HPDE6-E6E7 (cell line): Measurements from ENCODE around the gene SEH1L.
"Not testable (repeated sequence)": the region's sequence is repeated elsewhere in the genome, so short reads cannot be mapped to it uniquely, and the experiment has no call there.

Experiments
- DNase-seq: peaks from one replicate; pipeline ENCODE4 v3.0.0; 2011; ENCODE audit warnings: missing footprints; ENCODE audit errors: extremely low spot score

SEH1L gene

DNA sequence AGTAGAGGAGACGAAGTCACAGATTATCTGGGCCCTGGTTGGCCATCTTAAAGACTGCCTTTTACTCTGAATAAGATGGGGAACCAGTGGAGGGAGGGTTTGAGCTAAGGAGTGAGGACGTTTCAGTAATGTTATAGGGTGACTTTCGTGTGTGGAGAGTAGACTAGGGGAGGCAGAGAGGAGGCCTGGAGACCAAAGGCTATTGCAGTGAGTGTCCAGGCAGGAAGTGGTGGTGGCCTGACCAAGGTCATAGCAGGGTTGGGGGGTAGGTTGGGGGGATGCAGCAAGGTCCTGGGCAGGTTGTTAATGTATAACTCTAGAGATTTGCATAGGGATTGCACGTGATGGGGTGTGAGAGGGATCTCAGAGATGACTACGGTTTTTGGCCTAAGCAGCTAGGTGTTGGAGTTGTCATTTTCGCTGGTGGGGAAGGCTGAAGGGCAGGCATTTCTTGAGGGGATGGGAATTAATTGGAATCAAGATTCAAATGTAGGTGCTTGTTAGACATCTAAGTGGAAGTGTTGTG is 48.2 kb downstream of the SEH1L start:
- no peak for DNase-seq

DNA sequence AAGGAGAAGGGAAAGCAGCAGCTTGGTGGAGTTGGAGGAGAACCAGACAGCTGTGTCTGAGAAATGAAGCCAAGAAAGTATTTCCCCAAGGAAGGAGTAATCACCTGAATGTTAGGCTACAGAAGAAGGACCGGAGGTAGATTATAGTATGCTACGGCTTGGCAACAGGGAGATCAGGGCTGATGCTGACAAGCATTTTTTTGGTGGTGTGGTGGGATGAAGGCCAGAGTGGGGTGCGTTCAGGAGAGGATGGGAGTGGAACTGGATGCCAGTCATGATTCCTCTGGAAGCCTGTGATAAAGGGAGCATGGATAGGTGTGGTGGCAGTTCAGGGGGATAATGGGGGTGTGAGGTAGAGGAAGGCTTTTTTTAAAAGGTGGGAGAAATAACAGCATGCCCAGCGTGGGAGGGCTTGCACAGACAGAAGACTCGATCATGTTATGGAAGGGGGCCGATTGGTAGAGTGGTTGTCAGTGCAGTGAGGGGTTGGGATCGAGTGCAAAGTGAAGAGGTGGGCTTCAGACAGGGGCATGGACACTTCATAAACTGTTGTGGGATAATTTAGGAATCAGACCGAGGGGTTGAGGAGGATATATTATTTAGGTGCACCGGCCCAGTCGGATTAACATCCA is 49.0 kb downstream of the SEH1L start:
- DNase-seq, result no peak

DNA sequence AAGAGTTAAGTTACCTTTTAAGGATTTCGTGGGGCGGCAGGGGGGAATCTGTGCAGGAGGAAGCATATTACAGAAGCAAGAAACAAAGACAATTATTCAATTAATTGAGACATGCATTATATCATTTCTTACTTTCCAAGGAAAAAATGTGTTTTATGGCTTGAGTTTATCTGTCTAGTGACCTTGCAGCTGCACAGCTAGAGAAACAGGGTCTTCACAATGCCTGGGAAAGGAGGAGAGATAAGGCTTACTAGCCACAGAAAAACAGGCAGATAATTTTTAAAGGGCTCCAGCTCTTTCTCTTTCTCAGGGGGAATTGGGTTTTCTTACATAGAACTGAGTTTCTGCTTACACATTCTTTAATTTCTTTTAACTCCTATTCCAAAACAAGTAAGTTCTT is 49.5 kb downstream of the SEH1L start:
- DNase-seq, result not testable (repeated sequence)

DNA sequence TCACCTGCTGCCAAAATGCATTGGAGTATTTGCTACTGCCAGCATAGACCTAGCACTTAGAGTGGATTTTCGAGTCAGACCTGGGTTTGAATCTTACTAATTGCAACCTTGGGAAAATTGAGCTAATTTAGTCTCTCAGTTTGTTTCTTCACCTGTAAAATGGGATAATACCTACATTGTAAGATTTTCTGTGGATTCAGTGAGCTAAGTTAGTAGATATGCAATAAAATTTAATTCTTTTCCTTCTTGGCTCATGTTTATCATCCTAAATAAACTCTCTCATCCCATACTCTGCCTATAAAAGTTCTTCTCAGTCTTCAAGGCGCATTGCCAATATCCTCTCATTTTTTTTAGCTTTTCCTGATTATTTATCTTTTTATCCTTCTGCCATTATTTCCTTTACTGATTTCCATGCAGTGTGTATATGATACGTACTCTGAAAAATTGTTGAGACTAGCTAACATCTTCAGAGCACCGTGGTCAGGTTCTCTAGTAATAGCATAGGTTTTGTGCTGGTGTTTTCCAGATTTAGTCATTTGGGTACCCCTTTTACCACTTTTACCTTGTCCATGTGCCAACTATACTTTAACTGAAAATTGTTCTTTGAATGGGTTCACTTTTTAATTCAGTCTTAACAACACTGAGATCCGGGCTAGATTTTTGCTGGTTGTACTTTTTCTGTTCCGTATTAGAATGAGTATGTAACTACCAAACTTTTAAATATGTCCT is 50.7 kb downstream of the SEH1L start:
- no peak for DNase-seq

DNA sequence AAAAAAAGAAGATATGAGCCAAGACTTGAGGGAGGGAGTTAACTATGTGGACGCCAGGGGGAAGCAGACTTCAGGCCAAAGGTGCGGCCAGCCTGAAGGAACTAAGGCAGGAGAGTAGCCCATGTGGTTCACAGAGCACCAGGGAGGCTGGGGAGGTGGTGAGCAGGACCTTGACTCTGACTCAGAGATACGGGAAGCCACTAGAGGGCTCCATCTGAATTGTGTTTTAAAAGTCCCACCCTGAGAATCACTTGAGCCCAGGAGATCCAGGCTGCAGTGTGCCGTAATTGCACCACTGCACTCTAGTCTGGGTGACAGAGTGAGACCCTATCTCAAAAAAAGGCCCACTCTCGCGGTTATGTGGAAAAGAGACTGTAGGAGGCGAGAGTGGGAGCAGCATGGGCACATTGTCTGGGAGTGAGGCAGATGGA is 55.7 kb downstream of the SEH1L start:
- DNase-seq, result peak; percentile 49

DNA sequence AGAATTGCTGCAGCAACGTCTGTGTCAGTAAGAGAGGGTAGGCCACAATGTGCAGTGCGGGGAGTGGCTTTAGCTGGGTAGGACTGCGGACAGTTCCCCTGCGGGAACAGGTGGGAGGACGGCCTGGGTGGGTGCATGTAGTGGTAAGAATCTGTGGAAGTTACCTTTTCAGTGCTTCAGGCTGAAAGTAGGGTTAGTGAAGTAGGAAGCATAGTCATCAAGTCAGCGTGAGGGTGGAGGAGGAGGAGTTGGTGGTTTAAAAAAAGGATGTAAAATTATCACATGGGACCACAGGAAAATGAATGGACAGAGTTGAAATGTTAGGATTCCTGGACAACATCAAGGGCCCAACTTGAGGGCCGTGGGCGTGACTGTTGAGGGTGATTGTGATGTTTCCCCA is 56.6 kb downstream of the SEH1L start:
- DNase-seq, result no peak

DNA sequence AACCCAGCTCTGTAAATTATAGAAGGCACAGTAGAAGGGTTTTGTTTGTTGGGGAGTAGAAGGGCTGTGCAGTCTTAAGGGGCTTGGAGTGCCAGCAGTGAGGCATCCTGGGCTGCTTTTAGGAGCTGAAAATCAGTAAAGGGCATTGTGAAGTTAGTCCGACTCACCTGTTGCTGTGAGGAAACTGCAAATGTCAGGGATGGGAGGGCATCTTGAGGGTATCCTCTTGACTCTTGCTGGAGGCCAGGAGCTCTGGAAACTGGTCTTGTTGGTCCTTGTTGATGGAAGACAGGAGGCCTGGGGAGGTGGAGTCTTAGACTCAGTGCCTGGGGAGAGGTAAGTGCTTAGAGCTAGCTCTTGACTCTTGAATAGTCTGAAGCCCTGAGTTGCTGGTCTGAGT is 57.5 kb downstream of the SEH1L start:
- no peak for DNase-seq

DNA sequence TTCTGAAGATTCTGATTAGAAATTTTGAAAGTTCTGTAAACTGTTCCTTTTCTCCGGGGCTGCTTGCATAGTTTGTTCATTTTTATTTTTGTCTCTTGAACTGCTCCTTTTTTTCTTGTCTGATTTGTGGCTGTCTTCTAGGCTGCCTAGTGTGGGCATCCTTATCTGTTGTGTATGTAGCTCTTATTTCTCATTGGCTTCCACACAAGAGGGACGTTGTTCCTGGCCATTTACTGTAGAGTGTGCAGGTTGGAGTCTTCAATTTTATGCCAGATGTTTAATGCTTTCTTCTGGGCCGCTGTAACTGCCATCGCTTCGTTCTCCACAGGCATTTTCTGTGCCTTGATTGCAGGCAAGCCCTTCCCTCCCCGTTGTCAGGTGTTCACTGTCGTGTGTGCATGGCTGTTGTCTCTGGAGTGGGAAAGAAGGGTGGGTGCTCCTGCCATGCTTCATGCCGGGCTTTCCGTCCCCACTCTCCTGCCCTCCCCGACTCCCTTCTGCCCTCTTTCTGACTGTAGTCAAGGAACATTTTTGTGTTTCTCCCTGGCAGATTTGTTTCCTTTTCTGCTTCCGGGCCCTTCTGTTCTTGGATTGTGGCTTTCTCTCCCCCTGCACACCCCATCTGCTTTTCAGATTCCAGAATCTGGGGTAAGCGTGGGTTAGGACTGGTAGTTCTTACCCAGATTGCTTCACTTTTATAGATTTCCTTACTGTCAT is 58.9 kb downstream of the SEH1L start:
- DNase-seq, result no peak

DNA sequence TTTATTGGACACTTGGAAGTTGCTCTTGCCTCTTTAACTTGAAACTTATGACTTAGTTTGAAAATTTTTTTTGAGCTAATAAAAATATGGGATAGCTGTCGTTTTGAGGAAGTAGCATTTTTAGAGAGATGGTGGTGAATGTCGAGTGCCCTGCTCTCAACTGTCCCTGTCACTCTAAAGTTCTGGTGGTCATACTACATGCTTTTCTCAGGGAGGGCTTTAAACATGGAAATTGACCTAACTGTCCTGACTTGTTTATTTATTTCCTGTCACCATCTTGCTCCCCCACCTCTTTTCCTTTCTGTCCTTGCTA is 59.4 kb downstream of the SEH1L start:
- DNase-seq, result no peak

DNA sequence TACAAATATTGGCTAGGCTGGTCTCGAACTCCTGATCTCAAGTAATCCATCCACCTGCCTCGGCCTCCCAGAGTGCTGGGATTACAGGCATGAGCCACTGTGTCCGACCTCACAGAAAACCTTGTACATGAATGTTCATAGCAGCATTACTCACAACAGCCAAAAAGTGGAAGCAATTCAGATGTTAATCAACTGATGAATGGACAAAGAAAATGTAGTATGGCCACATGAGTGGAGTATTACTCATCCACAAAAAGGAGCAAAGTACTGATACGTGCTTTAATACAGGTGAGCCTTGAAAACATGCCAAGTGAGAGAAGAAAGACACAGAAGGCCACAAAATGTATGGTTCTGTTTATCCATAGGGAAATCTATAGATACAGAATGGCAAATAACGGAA is 63.9 kb downstream of the SEH1L start:
- DNase-seq, result no peak

DNA sequence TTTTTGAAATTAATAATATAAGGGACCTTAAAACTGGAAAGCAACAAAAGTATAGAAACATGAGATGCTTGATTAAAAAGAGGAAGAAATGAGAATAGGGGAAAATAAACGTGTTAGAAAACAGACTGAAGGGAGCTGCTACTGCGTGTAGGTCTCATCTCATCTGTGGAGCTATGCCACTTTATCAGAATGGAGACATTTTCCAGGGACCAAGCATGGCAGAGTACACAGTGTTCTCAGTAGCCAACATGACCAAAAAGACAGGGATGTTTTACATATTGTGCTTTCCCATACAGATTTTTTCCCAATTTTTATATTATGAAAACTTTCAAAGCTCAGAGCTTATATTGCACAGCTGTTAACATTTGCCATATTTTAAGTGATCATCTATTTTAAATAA is 66.4 kb downstream of the SEH1L start:
- DNase-seq, result no peak

DNA sequence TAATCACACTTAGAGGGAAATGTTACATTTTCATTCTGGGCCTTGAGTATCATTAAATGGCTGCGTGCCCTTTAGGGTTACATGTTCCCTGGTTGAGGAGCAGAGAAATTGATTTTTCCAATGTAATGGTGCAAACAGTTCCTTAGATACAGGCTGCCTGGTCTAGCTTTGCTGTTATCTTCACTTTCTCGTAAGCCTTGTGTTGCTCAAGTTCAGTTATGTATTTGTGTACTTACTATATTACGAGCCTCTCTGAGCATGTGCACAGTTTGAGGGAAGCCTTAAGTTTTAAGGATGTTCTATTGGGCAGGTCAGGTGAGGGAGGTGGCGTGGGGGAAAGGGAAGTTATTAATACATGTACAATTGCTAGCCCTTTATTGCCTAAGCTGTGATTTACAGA is 67.0 kb downstream of the SEH1L start:
- no peak for DNase-seq

DNA sequence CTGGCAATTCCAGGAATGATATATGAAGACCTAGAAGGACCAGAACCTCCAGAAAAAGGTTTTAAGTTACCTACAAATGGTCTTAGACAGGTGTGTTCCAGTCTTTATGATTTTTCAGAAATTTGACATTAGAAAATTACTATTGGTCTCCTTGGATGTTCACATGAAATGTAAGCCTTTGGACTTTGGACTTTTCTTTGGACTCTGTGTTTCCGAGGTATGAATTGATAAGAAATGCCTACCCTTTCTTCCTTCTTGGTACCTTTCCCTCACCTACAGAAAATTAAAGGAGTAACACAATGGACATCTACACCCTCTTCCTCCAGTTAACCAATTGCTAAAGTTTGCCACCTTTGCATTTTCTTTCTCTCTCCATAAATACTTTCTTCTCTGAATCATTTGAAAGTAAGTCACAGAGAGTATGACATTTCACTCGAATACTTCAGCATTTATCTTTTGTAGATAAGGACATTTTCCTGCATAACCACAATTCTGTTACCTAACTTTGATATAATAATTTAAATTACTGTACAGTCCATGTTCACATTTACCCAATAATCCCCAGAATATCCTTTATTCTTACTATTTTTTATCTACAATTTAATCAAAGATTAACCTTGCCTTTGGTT is 69.5 kb downstream of the SEH1L start:
- DNase-seq, result no peak

DNA sequence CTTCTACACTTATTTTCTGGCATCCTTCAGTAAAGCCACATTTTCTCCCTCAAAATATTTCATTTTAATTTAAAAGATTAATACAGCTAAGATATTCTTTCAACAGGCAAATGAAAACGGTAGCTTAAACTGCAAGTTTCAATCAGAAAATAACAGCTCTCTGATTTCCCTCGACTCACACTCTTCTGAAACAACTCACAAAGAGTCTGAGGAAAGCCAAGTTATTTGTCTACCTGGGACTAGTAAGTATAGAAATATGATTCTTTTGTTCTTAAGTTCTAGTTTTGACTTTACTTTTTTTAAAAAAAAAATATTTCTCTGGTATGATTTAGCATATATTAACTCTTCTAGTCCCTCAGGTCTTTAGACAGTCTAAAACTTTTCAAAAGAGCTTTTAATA is 70.6 kb downstream of the SEH1L start:
- no peak for DNase-seq

DNA sequence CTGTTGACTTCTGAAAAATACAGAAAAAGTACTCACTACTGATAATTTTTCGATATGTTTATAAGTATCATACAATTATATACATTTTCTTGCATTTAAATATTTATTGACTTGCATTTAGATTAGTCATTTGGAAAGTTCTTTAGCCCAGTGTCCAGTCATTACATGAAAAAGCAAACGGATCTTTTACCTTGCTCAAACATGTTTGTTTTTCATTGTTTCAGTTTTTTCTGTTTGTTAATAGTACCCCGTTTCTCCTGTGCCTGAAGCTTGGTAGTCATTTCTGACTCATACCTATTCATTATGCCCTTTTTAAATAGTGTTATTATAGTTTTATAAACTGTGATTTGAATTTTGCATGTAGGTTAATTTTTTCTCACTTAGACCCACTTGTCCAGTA is 71.5 kb downstream of the SEH1L start:
- peak; percentile 81 for DNase-seq

DNA sequence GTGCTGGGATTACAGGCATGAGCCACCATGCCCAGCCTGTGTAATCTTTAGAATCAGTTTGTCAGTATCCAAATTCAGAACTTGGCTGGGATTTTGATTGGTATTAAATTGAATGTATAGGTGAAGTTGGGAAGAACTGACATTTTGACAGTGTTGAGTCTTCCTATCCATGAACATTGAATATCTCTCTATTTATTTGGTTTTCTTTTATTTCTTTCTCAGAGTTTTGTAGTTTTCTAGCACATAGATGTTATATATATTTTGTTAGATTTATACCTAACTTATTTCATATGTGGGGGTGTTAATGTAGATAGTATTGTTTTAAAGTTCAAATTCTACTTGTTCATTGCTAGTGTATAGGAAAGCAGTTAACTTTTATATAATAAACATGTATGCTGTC is 74.8 kb downstream of the SEH1L start:
- DNase-seq, result no peak

DNA sequence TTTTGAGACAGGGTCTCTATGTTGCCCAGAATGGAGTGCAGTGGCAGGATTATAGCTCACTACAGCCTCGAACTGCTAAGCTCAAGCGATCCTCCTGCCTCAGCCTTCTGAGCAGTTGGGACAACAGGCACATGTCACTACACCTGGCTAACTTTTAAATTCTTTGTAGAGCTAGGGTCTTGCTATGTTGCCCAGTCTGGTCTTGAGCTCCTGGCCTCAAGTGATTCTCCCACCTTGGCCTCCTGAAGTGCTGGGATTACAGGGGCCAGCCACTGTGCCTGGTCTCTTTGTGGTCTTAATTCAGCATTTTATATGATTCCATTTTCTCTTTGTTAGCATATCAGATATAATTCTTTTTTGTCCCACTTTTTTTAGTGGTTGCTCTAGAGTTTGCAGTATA is 77.4 kb downstream of the SEH1L start:
- no peak for DNase-seq

DNA sequence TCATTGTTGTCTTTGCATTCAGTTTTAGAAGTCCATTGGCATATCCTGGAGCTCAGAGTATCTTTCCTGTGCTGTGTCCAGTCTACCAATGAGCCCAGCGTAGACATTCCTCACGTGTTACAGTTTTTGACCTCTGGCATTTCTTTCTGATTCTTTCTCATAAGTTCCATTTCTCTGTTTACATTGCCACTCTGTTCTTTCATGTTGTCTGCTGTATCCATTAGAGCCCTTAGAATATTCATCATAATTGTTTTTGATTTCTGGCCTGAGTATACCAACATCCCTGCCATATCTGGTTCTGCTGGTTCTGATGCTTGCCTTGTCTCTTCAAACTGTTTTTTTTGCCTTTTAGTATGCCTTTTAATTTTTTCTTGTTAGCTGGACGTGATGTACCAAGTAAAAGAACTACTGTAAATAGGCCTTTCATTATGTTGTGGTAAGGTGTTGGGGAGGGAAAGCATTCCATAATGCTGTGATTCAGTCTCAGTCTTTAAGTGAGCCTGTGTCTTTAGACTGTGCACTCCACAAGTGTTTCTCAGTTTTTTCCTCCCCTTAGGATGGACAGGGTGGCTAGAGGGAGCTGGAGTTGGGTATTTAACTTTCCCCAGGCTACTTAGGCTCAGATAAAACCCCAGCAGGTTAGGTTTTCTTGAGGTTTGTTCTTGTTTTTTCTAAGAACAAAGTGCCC is 78.9 kb downstream of the SEH1L start:
- DNase-seq, result no peak

DNA sequence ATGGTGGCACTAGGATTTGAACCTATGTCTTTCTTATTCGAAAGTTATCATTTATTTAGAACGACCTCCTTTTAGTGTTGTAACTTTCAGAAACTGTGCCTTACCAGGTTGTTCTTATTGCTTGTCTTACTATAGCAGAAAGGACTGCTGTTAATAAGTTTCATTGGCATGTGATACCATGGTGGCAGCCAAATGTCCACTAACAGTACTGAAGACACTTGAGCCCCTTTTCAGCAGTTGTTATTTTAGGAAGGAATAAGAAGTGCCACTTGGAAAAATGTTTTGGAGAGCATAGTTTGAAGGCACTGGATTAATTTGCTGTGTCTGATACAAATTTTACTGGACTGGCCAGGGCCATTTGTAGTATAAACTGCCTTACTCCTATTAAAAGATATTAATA is 81.1 kb downstream of the SEH1L start:
- DNase-seq, result no peak

DNA sequence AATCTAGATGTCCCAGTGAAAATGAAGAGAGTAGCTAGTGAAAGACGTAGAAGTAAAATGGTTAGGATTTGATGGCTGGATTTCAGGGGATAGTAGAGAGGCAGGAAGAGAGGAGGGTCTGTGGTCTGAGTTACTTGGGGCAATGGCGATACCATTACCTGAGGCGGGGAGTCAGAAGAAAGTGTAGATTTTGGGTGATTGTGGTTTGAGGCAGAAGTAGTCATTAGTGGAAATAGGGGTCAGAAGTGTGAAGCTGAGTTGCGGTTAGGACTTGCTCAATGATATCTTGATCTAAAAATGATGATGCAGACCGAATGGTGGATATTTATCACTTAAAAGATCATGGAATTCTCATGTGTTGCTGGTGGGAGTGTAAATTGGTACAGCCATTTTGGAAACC is 84.4 kb downstream of the SEH1L start:
- no peak for DNase-seq

DNA sequence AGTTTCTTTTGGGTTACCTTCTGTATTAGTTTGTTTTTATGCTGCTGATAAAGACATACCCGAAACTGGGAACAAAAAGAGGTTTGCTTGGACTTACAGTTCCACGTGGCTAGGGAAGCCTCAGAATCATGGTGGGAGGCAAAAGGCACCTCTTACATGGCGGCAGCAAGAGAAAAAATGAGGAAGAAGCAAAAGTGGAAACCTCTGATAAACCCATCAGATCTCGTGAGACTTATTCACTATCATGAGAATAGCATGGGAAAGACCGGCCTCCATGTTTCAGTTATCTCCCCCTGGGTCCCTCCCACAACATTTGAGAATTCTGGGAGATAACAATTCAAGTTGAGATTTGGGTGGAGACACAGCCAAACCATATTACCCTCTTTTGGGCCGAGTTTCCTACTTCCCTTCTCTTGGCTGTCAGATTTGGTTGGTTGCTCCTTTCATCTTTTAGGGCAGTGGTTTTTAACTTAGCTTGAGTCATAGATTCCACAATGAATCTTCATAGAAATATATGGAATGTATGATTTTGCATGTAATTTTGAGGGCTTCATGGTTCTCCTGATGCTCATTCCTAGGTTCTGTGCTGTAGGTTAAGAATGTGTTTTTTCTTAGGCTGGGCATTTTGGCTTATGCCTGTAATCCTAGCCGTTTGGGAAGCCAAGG is 87.6 kb downstream of the SEH1L start:
- DNase-seq, result no peak
